Mucosa of stomach (tissue), 1 donor: ENCODE data around the gene BCL3.
"Not testable (repeated sequence)": the region's sequence is repeated elsewhere in the genome, so short reads cannot be mapped to it uniquely, and the experiment has no call there.

ENCODE experiments used
- H3K27me3 ChIP-seq: one replicate; pipeline ENCODE4 v1.7.0; 2013; ENCODE audit warnings: mild to moderate bottlenecking, low read length; ENCODE audit not compliant: control insufficient read depth, insufficient read depth
- H3K36me3 ChIP-seq: one replicate; pipeline ENCODE4 v1.7.0; 2013; ENCODE audit warnings: low read length; ENCODE audit not compliant: control insufficient read depth, insufficient read depth
- H3K4me1 ChIP-seq: one replicate; pipeline ENCODE4 v1.7.0; 2013; ENCODE audit warnings: mild to moderate bottlenecking, low read length; ENCODE audit not compliant: control insufficient read depth, insufficient read depth
- H3K4me3 ChIP-seq: one replicate; pipeline ENCODE4 v1.7.0; 2013; ENCODE audit warnings: low read length
- H3K9ac ChIP-seq: one replicate; pipeline ENCODE4 v1.7.0; 2013; ENCODE audit warnings: mild to moderate bottlenecking, low read length, moderate library complexity
- H3K9me3 ChIP-seq: one replicate; pipeline ENCODE4 v1.7.0; 2013; ENCODE audit warnings: mild to moderate bottlenecking, low read length, moderate library complexity; ENCODE audit not compliant: control insufficient read depth
- donor health status: Pancreatic carcinoma.

The BCL3 gene

DNA sequence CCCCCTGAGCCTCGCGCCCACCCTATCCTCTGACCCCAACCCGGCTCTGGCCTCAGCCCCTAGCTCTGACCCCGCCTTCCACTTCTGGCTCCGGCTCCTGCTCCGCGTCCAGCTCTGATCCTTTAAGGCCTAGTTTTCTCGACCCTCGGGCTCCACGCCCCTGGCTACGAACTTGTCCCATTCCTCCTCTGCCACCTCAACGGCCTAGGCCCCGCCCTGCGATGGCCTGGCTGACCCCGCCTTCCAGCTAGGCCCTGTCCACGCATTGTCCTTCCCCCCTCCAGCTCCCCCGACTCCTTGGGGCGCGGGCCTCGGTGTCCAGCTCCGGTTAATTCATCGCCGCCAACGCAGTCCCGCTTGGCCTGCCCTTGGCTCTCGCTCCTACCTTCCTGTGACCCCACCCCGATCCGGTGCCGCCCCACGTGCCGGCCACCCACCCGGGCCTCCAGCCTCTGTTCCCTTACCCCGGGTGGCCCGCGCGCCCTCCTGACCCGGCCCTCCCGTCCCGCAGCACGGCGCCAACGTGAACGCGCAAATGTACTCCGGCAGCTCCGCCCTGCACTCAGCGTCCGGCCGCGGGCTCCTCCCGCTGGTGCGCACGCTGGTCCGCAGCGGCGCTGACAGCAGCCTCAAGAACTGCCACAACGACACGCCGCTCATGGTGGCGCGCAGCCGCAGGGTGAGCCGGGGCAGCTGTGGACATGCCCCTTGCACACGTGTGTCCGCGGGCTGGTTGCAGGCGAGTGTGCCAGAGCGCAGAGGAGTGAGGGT is 9.4 kb downstream of the BCL3 start:
- H3K27me3 ChIP-seq = no peaks in the 10 kb centered on the region
- peaks cover 56% of the 10 kb centered on the region for H3K4me1 ChIP-seq
- peak overlapping the region; percentile 59 for H3K9ac ChIP-seq
- H3K36me3 ChIP-seq = no peaks in the 10 kb centered on the region
- no peaks in the 10 kb centered on the region for H3K9me3 ChIP-seq
- H3K4me3 ChIP-seq = no peak overlapping the region

DNA sequence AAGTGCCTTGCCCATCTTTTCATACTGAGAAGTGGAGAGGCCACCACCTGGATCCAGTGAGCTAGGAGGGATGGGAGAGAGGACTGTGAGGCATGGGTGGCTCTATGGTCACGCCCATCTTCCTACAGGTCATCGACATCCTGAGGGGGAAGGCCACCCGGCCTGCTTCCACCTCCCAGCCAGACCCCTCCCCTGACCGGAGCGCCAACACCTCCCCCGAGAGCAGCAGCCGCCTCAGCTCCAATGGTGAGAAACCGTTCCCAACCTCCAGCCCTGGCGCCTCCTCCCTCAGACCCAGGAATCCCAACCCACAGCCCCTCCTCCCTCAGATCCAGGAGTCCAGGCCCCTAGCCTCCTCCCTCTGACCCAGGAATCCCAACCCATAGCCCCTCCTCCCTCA is 10.1 kb downstream of the BCL3 start:
- Histone ChIP-seq H3K4me1 (peaks cover 52% of the 10 kb centered on the region), H3K4me3 (no peak overlapping the region), H3K9me3 (no peaks in the 10 kb centered on the region), H3K36me3 (no peaks in the 10 kb centered on the region), H3K27me3 (no peaks in the 10 kb centered on the region), H3K9ac (peak overlapping the region; percentile 18)

DNA sequence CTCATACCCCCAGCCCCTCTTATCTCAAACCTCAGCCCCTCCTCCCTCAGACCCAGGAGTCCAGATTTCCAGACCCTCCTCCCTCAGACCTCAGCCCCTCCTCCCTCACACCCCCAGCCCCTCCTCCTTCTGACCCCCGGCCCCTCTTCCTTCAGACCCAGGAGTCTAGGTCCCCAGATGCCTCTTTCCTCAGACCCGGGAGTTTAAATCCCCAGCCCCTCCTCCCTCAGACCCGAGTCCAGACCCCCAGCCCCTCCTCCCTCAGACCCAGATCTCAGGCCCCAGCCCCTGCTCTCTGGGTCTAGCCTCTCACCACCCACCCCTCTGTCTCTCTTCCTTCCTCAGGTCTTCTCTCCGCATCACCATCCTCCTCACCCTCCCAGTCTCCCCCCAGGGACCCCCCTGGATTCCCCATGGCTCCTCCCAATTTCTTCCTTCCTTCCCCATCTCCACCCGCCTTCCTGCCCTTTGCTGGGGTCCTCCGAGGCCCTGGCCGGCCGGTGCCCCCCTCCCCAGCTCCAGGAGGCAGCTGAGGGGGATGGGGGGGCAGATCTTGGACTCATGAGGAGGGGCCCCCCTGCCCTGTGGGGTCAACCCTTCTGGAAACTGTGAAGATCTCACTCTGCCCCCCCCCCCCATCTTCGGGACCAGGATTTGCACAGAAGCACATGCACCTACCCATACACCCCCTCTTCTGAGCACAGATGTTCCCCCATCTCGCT is 10.7 kb downstream of the BCL3 start:
- H3K9ac ChIP-seq = no peak overlapping the region
- no peaks in the 10 kb centered on the region for H3K27me3 ChIP-seq
- H3K9me3 ChIP-seq = no peaks in the 10 kb centered on the region
- H3K4me3 ChIP-seq = no peak overlapping the region
- H3K4me1 ChIP-seq = peaks cover 52% of the 10 kb centered on the region
- no peaks in the 10 kb centered on the region for H3K36me3 ChIP-seq

DNA sequence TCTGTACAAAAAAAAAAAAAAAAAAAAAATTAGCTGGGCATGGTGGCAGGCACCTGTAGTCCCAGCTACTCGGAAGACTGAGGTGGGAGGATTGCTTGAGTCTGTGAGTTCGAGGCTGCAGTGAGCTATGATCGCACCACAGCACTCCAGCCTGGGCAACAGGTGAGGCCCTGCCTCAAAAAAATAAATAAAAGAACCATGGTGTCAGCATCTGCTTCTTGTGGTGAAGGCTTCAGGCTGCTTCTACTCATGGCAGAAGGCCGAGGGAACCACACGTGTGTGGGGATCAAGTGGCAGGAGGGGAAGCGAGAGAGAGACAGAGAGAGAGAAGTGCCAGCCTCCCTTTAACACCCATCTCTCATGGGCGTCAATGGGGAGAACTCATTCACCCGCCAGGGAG is 13.5 kb downstream of the BCL3 start:
- Histone ChIP-seq H3K4me3 (no peak overlapping the region), H3K9ac (no peak overlapping the region), H3K27me3 (no peaks in the 10 kb centered on the region), H3K36me3 (no peaks in the 10 kb centered on the region), H3K9me3 (no peaks in the 10 kb centered on the region), H3K4me1 (peaks cover 30% of the 10 kb centered on the region)

DNA sequence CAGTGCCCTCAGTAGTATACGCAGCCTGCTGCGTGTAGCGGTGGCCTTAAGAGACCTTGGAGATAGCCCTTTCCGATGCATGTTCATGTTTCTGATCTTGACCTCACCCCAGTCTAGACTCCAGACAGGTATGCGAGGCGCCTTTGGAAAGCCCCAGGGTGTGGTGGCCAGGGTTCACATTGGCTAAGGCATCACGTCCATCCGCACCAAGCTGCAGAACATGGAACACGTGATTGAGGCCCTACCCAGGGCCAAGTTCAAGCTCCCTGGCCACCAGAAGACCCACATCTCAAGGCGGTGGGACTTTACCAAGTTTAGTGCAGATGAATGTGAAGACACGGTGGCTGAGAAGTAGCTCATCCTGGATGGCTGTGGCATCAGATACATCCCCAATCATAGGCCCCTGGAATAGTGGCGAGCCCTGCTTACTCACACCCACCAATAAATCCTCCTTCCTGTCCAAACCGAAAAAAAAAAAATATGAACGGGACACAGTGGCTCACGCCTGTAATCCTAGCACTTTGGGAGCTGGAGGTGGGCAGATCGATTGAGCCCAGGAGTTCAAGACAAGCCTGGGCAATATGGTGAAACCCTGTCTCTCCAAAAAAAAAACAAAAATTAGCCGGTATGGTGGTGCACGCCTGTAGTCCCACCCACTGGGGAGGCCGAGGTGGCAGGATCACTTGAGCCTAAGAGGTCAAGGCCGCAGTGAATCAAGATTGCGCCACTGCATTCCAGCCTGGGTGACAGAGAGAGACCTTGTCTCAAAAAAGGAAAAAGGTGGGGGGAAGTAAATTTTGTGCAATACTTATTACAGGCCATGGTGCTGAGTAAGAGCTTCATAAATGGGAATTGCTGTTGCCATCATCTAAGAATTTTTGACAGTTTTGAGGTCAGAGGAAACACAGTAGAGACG is 16.8 kb downstream of the BCL3 start:
- Histone ChIP-seq H3K27me3 (no peaks in the 10 kb centered on the region), H3K36me3 (no peaks in the 10 kb centered on the region), H3K9ac (no peak overlapping the region), H3K4me1 (peaks cover 14% of the 10 kb centered on the region), H3K4me3 (no peak overlapping the region), H3K9me3 (no peaks in the 10 kb centered on the region)

DNA sequence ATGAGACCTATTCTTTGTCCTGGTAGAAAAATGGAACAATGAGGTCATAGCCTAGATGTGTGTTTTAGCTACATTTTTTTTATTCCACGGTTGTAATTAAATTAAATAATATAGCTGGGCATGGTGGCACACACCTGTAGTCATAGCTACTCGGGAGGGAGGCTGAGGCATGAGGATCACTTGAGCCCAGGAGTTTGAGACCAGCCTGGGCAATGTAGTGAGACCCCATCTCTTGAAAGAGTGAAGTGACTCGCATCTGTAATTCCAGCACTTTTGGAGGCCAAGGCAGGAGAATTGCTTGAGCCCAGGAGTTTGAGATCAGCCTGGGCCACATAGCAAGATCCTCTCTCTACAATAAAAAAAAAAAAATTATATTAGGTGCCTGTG is 17.4 kb downstream of the BCL3 start:
- H3K4me3 ChIP-seq = no peak overlapping the region
- H3K27me3 ChIP-seq = no peaks in the 10 kb centered on the region
- peaks cover 20% of the 10 kb centered on the region for H3K4me1 ChIP-seq
- H3K36me3 ChIP-seq = no peaks in the 10 kb centered on the region
- no peaks in the 10 kb centered on the region for H3K9me3 ChIP-seq
- no peak overlapping the region for H3K9ac ChIP-seq

DNA sequence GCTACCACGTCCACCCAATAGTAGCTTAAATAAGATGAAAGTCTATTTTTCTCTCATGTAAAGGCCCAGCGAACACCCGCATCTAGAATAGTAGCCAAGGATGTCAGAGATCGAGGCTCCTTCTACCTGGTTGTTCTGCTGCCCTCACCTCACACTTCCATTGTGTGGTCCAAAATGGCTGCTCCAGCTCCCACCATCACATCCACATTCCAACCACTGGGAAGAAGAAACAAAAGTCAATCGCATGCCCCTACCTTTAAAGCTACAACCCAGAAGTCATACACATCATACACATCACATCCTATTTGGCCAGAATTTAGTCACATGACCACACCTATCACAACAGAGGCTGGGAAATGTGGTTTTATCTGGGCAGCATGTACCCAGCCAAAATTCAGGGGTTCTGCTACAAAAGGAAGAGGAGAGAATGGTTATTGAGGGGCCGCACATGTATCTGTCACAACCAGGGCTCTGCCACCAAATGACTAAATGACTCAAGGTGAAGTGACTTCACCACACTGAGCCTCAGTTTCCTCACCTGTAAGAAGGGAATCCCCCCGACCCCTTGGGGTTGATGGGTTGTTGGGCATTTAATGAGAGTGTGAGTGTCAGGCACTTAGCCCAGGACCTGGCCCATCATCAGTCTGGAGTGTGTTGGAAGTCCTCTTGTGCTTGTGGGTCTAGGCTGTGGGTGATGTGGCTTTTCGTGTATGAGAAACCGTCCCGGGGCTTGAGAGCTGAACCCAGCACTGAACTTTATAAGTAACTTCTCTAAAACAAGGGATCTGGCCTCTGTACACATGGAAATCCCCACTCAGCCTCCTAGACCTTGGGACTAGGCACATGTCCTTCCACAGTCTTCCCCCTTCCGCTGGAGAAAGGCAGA is 19.0 kb downstream of the BCL3 start:
- H3K4me1 ChIP-seq = peaks cover 22% of the 10 kb centered on the region
- no peak overlapping the region for H3K9ac ChIP-seq
- H3K36me3 ChIP-seq = no peaks in the 10 kb centered on the region
- no peaks in the 10 kb centered on the region for H3K9me3 ChIP-seq
- H3K4me3 ChIP-seq = no peak overlapping the region
- no peaks in the 10 kb centered on the region for H3K27me3 ChIP-seq

DNA sequence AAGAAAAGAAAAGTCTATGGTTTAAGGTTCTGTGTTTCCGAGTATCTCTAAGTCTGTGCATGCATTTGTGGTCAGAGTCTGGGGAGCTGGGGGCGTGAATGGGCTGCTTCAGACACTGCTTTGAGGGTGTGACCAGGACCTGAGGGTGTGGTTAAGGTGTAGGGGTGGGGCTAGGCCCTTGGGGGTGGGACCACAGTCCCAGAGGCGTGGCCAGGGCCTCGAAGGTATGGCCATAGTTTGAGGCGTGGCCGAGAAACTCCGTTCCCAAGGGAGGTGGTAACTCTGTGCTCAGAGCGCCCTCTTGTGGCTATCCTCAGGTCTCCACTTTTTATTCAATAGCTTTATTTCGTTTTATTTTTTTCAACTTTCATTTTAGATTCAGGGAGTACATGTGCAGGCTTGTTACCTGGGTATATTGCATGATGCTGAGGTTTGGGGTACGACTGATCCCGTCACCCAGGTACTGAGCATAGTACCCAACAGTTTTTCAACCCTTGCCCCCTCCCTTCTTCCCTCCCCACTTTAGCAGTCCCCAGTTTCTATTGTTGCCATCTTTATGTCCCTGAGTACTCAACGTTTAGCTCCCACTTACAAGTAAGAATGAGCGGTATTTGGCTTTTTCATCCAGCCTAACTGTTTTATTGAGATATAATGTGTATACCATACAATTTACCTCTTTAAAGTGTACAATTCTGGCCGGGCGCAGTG is 22.2 kb downstream of the BCL3 start:
- H3K9ac ChIP-seq = peak overlapping the region; percentile 39
- H3K9me3 ChIP-seq = no peaks in the 10 kb centered on the region
- H3K27me3 ChIP-seq = no peaks in the 10 kb centered on the region
- H3K36me3 ChIP-seq = no peaks in the 10 kb centered on the region
- no peak overlapping the region for H3K4me3 ChIP-seq
- H3K4me1 ChIP-seq = peaks cover 21% of the 10 kb centered on the region

DNA sequence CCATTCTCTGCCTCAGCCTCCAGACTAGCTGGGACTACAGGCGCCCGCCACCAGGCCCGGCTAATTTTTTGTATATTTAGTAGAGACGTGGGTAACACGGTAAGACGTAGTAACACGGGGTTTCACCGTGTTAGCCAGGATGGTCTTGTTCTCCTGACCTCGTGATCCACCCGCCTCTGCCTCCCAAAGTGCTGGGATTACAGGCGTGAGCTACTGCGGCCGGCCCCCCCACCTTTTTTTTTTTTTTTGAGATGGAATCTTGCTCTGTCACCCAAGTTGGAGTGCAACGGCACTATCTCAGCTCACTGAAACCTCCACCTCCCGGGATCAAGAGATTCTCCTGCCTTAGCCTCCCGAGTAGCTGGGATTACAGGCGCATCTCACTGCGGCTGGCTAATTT is 23.6 kb downstream of the BCL3 start:
- H3K4me3 ChIP-seq = not testable (repeated sequence)
- peaks cover 28% of the 10 kb centered on the region for H3K4me1 ChIP-seq

DNA sequence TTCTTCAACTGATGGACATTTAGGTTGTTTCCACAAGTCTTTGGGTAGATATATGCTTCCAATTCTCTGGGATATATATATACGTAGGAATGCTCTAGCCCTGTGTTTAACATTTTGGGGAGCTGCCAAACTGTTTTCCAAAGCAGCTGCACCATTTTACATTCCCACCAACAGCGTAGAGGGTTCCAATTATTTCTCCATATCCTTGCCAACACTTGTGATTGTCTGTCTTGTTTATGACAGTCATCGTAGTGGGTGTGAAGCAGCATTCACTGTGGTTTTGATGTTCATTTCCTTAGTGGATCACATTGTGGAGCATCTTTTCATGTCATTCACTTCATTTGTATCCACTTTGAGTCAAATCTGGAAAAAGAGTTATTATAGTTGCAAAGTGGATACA is 24.5 kb downstream of the BCL3 start:
- Histone ChIP-seq H3K4me1 (peaks cover 30% of the 10 kb centered on the region), H3K9me3 (no peaks in the 10 kb centered on the region), H3K4me3 (no peak overlapping the region), H3K36me3 (no peaks in the 10 kb centered on the region), H3K27me3 (no peaks in the 10 kb centered on the region), H3K9ac (no peak overlapping the region)

More for the DNA sequence above, 23.6 kb downstream of the BCL3 start:
- H3K36me3 ChIP-seq, H3K9ac ChIP-seq, H3K9me3 ChIP-seq, H3K27me3 ChIP-seq: not testable (repeated sequence)

DNA sequence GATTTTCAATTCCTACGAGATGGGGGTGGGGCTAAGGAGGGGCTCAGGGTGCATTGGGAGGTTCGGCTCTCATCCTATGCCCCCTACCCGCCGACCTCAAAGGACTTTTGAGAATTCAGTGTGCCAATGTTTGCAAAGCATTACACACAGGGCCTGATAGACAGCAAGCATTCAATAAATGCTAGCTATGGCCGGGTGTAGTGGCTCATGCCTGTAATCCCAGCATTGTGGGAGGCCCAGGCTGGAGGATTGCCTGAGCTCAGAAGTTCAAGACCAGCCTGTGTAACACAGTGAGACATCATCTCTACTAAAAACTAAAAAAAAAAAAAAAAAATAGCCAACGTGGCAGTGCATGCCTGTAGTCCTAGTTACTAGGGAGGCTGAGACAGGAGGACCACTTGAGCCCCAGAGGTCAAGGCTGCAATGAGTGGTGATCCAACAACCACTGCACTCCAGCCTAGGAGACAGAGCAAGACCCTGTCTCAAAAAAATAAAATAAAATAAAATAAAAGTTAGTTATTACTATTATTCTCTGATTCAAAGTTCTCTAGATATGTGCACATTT is 27.2 kb downstream of the BCL3 start:
- Histone ChIP-seq H3K27me3 (no peaks in the 10 kb centered on the region), H3K9ac (no peak overlapping the region)

More for the DNA sequence above, 27.2 kb downstream of the BCL3 start:
- Histone ChIP-seq H3K36me3 (no peaks in the 10 kb centered on the region), H3K9me3 (no peaks in the 10 kb centered on the region), H3K4me3 (no peak overlapping the region), H3K4me1 (peaks cover 34% of the 10 kb centered on the region)
